Activated CD8-positive, alpha-beta T cell treated with anti-CD3 and anti-CD28 coated beads for 36 hours (primary cell): ENCODE measurements around the gene GABARAPL1. TPM values are rescaled to one million over a fixed set of nuclear protein-coding genes. Genes with fewer than 3 reads are reported as not detected.

ENCODE experiments used
- ATAC-seq: fragments of 200-7000 bp; cut with Tn5 transposase; one replicate; pipeline ENCODE4 v1.10.0; 2021; ENCODE audit warnings: mild to moderate bottlenecking, moderate library complexity
- CTCF ChIA-PET: fragments of 350-600 bp; sonication (Branson Sonifier 250); formaldehyde crosslinking; loops from one replicate; lab custom pipeline; 2021; ENCODE audit warnings: antibody characterized with exemption; lab: Charles Lee
- POLR2A ChIA-PET: fragments of 350-600 bp; sonication (Branson Sonifier 250); formaldehyde crosslinking; loops from one replicate; lab custom pipeline; 2021; ENCODE audit warnings: antibody characterized with exemption; lab: Charles Lee
- DNase-seq: peaks from one replicate; pipeline ENCODE4 v3.0.0-alpha.2; 2020
- H3K27ac Mint-ChIP-seq: one replicate; pipeline ENCODE4 v1.8.0; 2021; ENCODE audit warnings: mild to moderate bottlenecking, mixed read lengths
- H3K27me3 Mint-ChIP-seq: one replicate; pipeline ENCODE4 v1.8.0; 2021; ENCODE audit warnings: mixed read lengths
- H3K36me3 Mint-ChIP-seq: one replicate; pipeline ENCODE4 v1.8.0; 2021; ENCODE audit warnings: low read depth, mixed read lengths
- H3K4me1 Mint-ChIP-seq: one replicate; pipeline ENCODE4 v1.8.0; 2021; ENCODE audit warnings: low read depth, mixed read lengths
- H3K4me3 Mint-ChIP-seq: one replicate; pipeline ENCODE4 v1.8.0; 2021; ENCODE audit warnings: mild to moderate bottlenecking, moderate library complexity, mixed read lengths
- H3K9me3 Mint-ChIP-seq: one replicate; pipeline ENCODE4 v1.8.0; 2021; ENCODE audit warnings: mixed read lengths
- intact Hi-C: fragments of 100-400 bp; cut with micrococcal nuclease; formaldehyde crosslinking; loops from one replicate; pipeline ENCODE4 v1.10.0; 2022
- total RNA-seq, 2 experiments: library from RNA; stranded (reverse); gene quantifications; one replicate each; pipeline ENCODE4 v1.2.3, GENCODE V29; 2021
- TF ChIP-seq, protein P1 (sequence below): fragments of 200-600 bp; IDR thresholded peaks from one replicate; pipeline ENCODE4 v1.8.0; 2022; ENCODE audit warnings: antibody characterized with exemption, mild to moderate bottlenecking

The GABARAPL1 gene
- total RNA-seq, 2 experiments from 2014 or later, result 6.9 to 7.5 TPM

DNA sequence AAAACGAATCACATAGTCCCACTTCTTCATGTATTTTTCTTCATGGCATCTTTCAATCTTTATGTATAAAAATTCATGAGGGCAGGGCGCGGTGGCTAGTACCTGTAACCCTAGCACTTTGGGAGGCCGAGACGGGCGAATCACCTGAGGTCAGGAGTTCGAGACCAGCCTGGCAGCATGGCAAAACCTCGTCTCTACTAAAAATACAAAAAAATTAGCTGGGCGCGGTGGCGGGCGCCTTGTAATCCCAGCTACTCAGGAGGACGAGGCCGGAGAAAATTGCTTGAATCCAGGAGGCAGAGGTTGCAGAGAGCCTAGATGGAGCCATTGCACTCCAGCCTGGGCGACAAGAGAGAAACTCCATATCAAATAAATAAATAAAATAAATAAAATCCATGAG is 2.5 kb upstream of the GABARAPL1 start:
- Mint-ChIP-seq H3K9me3 (no peaks in the 10 kb centered on the region), H3K4me3 (no peak overlapping the region), H3K4me1 (peaks cover 21% of the 10 kb centered on the region), H3K27ac (no peak overlapping the region), H3K27me3 (no peaks in the 10 kb centered on the region), H3K36me3 (no peaks in the 10 kb centered on the region)
- ChIA-PET POLR2A (no interaction called here), CTCF (interaction anchor here (2.1 kb wide), 1 partner anchor 16 kb away, joined by 5 read pairs; no protein-coding TSS in a partner anchor)
- DNase-seq (no peak), ATAC-seq (no peak)
- intact Hi-C loops, result no loop called here
- TF ChIP-seq, protein P1, sequence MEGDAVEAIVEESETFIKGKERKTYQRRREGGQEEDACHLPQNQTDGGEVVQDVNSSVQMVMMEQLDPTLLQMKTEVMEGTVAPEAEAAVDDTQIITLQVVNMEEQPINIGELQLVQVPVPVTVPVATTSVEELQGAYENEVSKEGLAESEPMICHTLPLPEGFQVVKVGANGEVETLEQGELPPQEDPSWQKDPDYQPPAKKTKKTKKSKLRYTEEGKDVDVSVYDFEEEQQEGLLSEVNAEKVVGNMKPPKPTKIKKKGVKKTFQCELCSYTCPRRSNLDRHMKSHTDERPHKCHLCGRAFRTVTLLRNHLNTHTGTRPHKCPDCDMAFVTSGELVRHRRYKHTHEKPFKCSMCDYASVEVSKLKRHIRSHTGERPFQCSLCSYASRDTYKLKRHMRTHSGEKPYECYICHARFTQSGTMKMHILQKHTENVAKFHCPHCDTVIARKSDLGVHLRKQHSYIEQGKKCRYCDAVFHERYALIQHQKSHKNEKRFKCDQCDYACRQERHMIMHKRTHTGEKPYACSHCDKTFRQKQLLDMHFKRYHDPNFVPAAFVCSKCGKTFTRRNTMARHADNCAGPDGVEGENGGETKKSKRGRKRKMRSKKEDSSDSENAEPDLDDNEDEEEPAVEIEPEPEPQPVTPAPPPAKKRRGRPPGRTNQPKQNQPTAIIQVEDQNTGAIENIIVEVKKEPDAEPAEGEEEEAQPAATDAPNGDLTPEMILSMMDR, result no peak

DNA sequence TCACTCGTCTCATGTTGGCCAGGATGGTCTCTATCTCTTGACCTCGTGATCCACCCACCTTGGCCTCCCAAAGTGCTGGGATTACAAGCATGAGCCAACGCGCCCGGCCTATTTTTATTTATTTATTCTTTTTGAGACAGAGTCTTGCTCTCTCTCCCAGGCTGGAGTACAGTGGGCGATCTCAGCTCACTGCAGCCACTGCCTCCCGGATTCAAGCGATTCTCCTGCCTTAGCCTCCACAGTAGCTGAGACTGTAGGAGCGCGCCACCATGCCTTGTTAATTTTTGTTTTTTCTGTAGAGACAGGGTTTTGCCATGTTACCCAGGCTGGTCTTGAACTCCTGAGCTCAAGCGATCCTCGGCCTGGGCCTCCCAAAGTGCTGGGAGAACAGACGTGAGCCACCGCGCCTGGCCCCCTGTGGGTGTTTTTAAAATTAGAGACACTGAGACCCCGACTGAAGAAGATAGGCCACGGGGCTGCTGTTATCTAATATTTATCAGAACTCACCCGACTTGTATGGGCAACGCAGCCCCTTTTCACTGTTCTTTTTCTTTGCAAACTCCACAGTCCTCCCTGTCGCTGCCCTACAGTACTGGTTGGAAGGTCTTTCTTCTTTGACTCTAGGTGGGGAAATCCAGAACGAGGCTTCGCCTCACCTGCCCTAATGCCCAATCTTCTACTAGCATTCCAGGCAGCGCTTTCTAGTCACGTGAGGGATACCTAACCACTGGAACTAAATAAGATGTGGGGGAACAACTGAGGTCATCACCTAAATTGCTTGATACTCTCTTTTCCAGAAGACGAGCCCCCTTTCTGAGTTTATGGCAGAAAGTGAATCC is 1.4 kb upstream of the GABARAPL1 start:
- CTCF ChIA-PET, result interaction anchor here (2.1 kb wide), 1 partner anchor 17 kb away, joined by 5 read pairs; no protein-coding TSS in a partner anchor
- H3K4me1 Mint-ChIP-seq, result peaks cover 25% of the 10 kb centered on the region

DNA sequence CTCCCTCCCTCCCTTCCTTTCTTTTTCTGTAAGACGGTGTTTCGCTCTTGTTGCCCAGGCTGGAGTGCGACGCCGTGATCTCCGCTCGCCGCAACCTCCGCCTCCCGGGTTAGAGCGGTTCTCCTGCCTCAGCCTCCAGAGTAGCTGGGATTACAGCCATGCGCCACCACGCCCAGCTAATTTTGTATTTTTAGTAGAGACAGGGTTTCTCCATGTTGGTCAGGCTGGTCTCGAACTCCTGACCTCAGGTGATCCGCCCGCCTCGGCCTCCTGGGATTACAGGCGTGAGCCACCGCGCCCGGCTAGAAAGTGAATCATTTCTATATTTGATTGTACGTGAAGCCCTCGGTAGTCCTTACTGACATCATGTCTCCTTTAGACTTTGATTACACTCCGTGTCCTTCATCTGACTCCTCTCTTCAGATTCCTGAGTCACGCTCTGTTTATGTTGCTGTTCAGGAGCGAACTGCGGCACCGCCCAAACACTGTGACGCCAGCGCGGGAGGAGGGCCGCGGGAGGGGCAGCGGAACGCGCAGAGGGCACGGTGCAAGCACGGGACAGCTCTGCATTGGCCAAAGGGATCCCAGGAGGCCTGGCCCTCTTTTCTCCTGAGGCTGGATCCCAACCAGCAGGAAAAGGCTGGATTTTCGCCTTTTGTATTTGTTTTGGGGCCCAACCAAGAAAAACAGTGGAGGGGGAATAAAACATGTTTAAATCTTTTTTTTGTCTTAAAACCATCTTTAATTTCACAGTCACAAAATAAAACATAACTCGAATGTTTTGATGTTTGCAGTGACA is 538 bp upstream of the GABARAPL1 start:
- peak; percentile 92 for DNase-seq
- Mint-ChIP-seq H3K27ac (peak overlapping the region; percentile 92), H3K36me3 (no peaks in the 10 kb centered on the region), H3K9me3 (no peaks in the 10 kb centered on the region), H3K4me3 (peak overlapping the region; percentile 87), H3K4me1 (peaks cover 25% of the 10 kb centered on the region), H3K27me3 (no peaks in the 10 kb centered on the region)
- ATAC-seq, result peak; percentile 76
- ChIA-PET POLR2A (interaction anchor here (0.8 to 1.5 kb wide), 8 partner anchors 11 to 485 kb away, joined by 3 to 4 read pairs (median 4); no protein-coding TSS in a partner anchor), CTCF (interaction anchor here (1.0 to 2.3 kb wide), 4 partner anchors 12 to 70 kb away, joined by 3 to 8 read pairs (median 3); no protein-coding TSS in a partner anchor)
- intact Hi-C loops, result no loop called here
- TF ChIP-seq, protein P1, result no peak

More for the DNA sequence above, 1.4 kb upstream of the GABARAPL1 start:
- H3K27me3 Mint-ChIP-seq, result no peaks in the 10 kb centered on the region
- no peak overlapping the region for H3K27ac Mint-ChIP-seq
- DNase-seq (no peak), ATAC-seq (no peak)
- no peaks in the 10 kb centered on the region for H3K36me3 Mint-ChIP-seq
- POLR2A ChIA-PET, result no interaction called here
- no peaks in the 10 kb centered on the region for H3K9me3 Mint-ChIP-seq
- H3K4me3 Mint-ChIP-seq, result peak overlapping the region; percentile 87
- intact Hi-C loops, result no loop called here
- TF ChIP-seq, protein P1, result no peak

DNA sequence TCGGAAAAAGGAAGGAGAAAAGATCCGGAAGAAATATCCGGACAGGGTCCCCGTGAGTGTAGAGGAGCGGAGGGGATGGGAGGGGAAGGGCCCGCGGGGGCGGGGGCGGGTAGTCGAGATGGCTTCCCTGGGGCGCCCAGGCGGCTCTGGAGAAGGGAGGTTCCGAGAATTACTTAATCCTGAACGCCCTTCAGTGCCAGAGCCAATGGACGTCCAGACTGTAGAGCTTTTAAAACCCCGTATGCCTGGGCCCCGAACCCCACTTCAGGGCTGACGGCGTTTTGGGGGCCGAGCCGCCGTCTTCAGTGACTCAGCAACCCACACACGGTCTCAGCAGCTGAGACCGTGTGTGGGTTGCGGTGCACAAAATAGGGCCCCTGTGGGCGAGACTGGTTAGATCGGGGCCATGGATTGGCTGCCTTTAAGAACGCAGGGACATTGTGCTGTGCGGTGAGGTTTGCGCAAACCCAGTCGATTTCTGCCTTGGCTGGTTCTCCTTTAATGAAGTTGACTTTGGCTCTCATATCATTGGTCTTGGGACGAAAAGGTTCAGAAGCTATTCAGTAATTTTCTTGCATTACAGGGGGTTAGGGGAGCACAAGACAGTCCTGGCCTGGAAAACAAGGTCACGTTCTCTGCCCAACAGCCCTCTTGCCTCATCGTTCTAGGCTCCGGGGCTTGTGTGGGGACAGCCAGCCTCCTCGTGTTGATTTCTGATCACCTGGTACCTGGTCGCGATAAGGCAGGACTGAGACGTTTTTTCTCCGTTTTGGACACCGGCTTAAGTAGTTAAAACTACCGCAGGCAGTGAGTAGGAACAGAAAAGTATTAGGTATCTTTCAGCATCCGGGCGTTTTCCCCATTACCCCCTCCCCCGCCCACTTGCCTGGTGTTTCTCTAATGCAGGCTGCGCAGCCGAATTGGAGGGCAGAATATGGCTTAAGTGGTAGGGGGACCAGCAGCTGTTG is 775 bp downstream of the GABARAPL1 start:
- POLR2A ChIA-PET, result interaction anchor here (0.9 to 1.5 kb wide), 10 partner anchors 9 to 513 kb away, joined by 3 to 9 read pairs (median 4); no protein-coding TSS in a partner anchor
- Mint-ChIP-seq H3K27ac (peak overlapping the region; percentile 92), H3K4me3 (peak overlapping the region; percentile 87), H3K27me3 (no peaks in the 10 kb centered on the region), H3K36me3 (no peaks in the 10 kb centered on the region), H3K4me1 (peaks cover 28% of the 10 kb centered on the region), H3K9me3 (no peaks in the 10 kb centered on the region)
- peak; percentile 62 for ATAC-seq
- TF ChIP-seq, protein P1, result no peak
- peak; percentile 92 for DNase-seq
- CTCF ChIA-PET, result interaction anchor here (1.0 to 2.3 kb wide), 7 partner anchors 11 to 486 kb away, joined by 3 to 9 read pairs (median 3); no protein-coding TSS in a partner anchor
- intact Hi-C loops, result no loop called here
